Measurements from ENCODE around the gene TRIM36.

Gene TRIM36

DNA sequence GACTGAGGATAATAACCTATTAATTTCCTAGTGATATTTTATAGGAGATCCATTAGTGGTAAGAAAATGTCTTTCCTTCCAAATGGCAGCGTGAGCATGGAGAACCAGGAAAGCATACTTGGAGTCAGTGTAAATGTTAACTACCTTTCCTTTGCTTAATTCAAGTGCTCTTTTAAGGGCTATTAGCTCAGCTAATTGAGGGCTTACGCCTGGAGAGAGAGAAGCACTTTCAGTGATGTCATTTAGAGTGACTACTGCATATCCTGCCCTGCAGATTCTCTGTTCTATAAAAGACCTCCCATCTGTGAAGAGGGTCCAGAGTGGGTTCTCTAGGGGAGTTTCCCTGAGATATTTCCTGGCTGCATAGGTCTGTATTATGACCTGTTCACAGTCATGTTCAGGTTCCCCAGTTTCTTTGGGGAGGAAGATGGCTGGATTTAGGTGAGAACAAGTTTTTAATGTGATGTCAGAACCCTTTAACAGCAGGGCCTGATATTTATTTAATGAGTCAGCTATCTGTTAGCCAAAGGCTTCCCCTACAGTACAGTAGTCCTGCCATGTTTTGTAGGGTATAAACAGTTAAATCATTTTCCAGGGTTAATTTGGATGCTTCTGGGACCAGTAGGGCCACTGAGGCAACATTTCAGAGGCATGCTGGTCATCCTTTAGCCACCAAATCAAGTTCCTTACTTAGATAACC, 89.6 kb downstream of the TRIM36 start:
- Histone ChIP-seq H3K27ac (no peak overlapping the region), H3K79me2 (no peaks in the 10 kb centered on the region), H3K4me3 (ENCODE audit: low read depth, low read length) (no peak overlapping the region), H3K36me3 (ENCODE audit: control insufficient read depth, insufficient read depth, low read length) (no peaks in the 10 kb centered on the region), H3K27me3 (ENCODE audit: control insufficient read depth, insufficient read depth, low read length) (no peaks in the 10 kb centered on the region), H3K9ac (no peak overlapping the region), H3K9me3 (ENCODE audit: control insufficient read depth, low read length) (no peaks in the 10 kb centered on the region), H2AFZ (no peak overlapping the region), H3K4me1 (no peaks in the 10 kb centered on the region), H3K4me2 (ENCODE audit: low read length) (no peak overlapping the region)
- TF ChIP-seq, protein P1, sequence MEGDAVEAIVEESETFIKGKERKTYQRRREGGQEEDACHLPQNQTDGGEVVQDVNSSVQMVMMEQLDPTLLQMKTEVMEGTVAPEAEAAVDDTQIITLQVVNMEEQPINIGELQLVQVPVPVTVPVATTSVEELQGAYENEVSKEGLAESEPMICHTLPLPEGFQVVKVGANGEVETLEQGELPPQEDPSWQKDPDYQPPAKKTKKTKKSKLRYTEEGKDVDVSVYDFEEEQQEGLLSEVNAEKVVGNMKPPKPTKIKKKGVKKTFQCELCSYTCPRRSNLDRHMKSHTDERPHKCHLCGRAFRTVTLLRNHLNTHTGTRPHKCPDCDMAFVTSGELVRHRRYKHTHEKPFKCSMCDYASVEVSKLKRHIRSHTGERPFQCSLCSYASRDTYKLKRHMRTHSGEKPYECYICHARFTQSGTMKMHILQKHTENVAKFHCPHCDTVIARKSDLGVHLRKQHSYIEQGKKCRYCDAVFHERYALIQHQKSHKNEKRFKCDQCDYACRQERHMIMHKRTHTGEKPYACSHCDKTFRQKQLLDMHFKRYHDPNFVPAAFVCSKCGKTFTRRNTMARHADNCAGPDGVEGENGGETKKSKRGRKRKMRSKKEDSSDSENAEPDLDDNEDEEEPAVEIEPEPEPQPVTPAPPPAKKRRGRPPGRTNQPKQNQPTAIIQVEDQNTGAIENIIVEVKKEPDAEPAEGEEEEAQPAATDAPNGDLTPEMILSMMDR (IDR thresholded peaks at IDR 0.05): no peak

All from parathyroid adenoma (tissue), 2 donors.